CD4-positive, alpha-beta T cell treated with Interleukin-4 for 1 hour (primary cell): ENCODE measurements around the gene SNX7.

ENCODE experiments used
- DNase-seq, 2 donors: peaks; one replicate each; pipeline ENCODE4 v3.0.0-alpha.2; 2020 to 2022

Gene SNX7

GRCh38 chr1:98769162-98769561 lies 107.6 kb downstream of the SNX7 start:
- DNase-seq: no peak

- no peak for DNase-seq
Observed at GRCh38 chr1:98781906-98782305, 120.4 kb downstream of the SNX7 start.

GRCh38 chr1:98783821-98784220 lies 122.3 kb downstream of the SNX7 start:
- DNase-seq: no peak

- DNase-seq: no peak
Observed at GRCh38 chr1:98791498-98791897, 130.0 kb downstream of the SNX7 start.

- no peak for DNase-seq
Observed at GRCh38 chr1:98792123-98792522, 130.6 kb downstream of the SNX7 start.

- no peak for DNase-seq
Observed at GRCh38 chr1:98793136-98793535, 131.6 kb downstream of the SNX7 start.

GRCh38 chr1:98794196-98794886 lies 132.8 kb downstream of the SNX7 start:
- DNase-seq: peak; percentile 58 to 77

GRCh38 chr1:98796049-98796448 lies 134.5 kb downstream of the SNX7 start:
- no peak for DNase-seq

- DNase-seq: peak in 1 of 2 donors; percentile 47
Observed at GRCh38 chr1:98797506-98797905, 136.0 kb downstream of the SNX7 start.
